Measurements from ENCODE around the gene TBX2. TPM values are rescaled to one million over a fixed set of nuclear protein-coding genes. Genes with fewer than 3 reads are reported as not detected.

Gene TBX2
- total and polyA plus RNA-seq, 2 of the 13 experiments (the other 11 are each of a cell fraction or from before 2014, with no cell fraction given), result 2.8 to 15.3 TPM

DNA sequence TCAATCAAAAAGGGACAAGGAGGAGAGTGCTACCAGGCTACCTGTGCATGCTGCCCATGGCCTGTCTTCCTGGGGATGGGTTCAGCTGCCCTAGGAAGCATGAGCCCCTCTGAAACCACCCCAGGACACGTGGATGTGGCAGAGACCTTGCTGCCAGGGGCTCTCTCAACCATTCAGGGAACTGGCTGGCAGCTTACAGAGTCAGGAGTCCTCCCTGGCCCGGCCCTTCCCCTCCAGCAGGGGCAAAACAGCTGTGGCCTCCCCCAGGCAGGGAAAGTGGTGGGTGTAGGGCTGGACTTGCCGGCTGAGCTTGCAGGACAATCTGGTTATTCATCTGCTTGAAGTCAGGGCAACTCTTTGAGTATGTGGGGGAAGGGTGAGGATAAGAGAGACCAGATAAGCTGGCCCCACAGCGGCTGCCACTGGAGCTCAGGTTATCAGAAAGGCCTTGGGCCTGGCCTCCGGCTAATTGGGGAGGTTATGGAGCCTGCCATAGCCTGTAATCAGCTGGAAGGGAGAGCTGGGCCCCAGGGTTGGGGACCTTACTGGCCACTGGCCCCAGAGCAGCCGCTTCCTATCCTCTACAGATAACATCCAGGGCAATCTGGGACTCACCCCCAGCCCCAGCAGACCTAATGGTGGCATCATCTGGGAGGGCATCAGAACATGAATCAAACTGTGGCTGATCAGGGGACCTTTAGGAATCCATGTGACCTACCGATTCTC lies 5.6 kb upstream of the TBX2 start (continued):
- peak; percentile 39; the same call in 1 of the 2 replicates for TF ChIP-seq ZNF777 (CRISPR knock-in tag; IDR thresholded peaks at IDR 0.05)
- TF ChIP-seq, protein P1, sequence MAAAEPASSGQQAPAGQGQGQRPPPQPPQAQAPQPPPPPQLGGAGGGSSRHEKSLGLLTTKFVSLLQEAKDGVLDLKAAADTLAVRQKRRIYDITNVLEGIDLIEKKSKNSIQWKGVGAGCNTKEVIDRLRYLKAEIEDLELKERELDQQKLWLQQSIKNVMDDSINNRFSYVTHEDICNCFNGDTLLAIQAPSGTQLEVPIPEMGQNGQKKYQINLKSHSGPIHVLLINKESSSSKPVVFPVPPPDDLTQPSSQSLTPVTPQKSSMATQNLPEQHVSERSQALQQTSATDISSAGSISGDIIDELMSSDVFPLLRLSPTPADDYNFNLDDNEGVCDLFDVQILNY (CRISPR knock-in tag; conservative IDR thresholded peaks at IDR 0.05), result 0 out of 2 replicates have a peak, but pooled peaks have one; percentile 24
- TF ChIP-seq, protein P2, sequence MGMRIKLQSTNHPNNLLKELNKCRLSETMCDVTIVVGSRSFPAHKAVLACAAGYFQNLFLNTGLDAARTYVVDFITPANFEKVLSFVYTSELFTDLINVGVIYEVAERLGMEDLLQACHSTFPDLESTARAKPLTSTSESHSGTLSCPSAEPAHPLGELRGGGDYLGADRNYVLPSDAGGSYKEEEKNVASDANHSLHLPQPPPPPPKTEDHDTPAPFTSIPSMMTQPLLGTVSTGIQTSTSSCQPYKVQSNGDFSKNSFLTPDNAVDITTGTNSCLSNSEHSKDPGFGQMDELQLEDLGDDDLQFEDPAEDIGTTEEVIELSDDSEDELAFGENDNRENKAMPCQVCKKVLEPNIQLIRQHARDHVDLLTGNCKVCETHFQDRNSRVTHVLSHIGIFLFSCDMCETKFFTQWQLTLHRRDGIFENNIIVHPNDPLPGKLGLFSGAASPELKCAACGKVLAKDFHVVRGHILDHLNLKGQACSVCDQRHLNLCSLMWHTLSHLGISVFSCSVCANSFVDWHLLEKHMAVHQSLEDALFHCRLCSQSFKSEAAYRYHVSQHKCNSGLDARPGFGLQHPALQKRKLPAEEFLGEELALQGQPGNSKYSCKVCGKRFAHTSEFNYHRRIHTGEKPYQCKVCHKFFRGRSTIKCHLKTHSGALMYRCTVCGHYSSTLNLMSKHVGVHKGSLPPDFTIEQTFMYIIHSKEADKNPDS (CRISPR knock-in tag; IDR thresholded peaks at IDR 0.05), result no peak
- TF ChIP-seq NFE2 (CRISPR knock-in tag; IDR thresholded peaks at IDR 0.05), result no peak
- TF ChIP-seq MAF1 (CRISPR knock-in tag; IDR thresholded peaks at IDR 0.05; ENCODE audit: borderline replicate concordance), result no peak
- TF ChIP-seq, protein P3, sequence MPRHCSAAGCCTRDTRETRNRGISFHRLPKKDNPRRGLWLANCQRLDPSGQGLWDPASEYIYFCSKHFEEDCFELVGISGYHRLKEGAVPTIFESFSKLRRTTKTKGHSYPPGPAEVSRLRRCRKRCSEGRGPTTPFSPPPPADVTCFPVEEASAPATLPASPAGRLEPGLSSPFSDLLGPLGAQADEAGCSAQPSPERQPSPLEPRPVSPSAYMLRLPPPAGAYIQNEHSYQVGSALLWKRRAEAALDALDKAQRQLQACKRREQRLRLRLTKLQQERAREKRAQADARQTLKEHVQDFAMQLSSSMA (CRISPR knock-in tag; IDR thresholded peaks at IDR 0.05), result peak; percentile 32; the same call in 1 of the 2 replicates
- no peak for TF ChIP-seq SYNCRIP (IDR thresholded peaks at IDR 0.05; ENCODE audit: insufficient read depth, low read depth, low read length)
- TF ChIP-seq, protein P4, sequence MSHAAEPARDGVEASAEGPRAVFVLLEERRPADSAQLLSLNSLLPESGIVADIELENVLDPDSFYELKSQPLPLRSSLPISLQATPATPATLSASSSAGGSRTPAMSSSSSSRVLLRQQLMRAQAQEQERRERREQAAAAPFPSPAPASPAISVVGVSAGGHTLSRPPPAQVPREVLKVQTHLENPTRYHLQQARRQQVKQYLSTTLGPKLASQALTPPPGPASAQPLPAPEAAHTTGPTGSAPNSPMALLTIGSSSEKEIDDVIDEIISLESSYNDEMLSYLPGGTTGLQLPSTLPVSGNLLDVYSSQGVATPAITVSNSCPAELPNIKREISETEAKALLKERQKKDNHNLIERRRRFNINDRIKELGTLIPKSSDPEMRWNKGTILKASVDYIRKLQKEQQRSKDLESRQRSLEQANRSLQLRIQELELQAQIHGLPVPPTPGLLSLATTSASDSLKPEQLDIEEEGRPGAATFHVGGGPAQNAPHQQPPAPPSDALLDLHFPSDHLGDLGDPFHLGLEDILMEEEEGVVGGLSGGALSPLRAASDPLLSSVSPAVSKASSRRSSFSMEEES (CRISPR knock-in tag; IDR thresholded peaks at IDR 0.05), result no peak
- TF ChIP-seq XBP1 (CRISPR knock-in tag; IDR thresholded peaks at IDR 0.05), result no peak
- TF ChIP-seq RFX1 (IDR thresholded peaks at IDR 0.05), result no peak
- TF ChIP-seq, protein P5, sequence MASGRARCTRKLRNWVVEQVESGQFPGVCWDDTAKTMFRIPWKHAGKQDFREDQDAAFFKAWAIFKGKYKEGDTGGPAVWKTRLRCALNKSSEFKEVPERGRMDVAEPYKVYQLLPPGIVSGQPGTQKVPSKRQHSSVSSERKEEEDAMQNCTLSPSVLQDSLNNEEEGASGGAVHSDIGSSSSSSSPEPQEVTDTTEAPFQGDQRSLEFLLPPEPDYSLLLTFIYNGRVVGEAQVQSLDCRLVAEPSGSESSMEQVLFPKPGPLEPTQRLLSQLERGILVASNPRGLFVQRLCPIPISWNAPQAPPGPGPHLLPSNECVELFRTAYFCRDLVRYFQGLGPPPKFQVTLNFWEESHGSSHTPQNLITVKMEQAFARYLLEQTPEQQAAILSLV (CRISPR knock-in tag; IDR thresholded peaks at IDR 0.05; ENCODE audit: borderline replicate concordance), result no peak; the same call in 1 of the 2 replicates
- TF ChIP-seq ZNF34 (CRISPR knock-in tag; IDR thresholded peaks at IDR 0.05; ENCODE audit: borderline replicate concordance), result 0 out of 2 replicates have a peak, but pooled peaks have one; percentile 78
- TF ChIP-seq, protein P6, sequence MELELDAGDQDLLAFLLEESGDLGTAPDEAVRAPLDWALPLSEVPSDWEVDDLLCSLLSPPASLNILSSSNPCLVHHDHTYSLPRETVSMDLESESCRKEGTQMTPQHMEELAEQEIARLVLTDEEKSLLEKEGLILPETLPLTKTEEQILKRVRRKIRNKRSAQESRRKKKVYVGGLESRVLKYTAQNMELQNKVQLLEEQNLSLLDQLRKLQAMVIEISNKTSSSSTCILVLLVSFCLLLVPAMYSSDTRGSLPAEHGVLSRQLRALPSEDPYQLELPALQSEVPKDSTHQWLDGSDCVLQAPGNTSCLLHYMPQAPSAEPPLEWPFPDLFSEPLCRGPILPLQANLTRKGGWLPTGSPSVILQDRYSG (CRISPR knock-in tag; IDR thresholded peaks at IDR 0.05), result no peak
- TF ChIP-seq, protein P7, sequence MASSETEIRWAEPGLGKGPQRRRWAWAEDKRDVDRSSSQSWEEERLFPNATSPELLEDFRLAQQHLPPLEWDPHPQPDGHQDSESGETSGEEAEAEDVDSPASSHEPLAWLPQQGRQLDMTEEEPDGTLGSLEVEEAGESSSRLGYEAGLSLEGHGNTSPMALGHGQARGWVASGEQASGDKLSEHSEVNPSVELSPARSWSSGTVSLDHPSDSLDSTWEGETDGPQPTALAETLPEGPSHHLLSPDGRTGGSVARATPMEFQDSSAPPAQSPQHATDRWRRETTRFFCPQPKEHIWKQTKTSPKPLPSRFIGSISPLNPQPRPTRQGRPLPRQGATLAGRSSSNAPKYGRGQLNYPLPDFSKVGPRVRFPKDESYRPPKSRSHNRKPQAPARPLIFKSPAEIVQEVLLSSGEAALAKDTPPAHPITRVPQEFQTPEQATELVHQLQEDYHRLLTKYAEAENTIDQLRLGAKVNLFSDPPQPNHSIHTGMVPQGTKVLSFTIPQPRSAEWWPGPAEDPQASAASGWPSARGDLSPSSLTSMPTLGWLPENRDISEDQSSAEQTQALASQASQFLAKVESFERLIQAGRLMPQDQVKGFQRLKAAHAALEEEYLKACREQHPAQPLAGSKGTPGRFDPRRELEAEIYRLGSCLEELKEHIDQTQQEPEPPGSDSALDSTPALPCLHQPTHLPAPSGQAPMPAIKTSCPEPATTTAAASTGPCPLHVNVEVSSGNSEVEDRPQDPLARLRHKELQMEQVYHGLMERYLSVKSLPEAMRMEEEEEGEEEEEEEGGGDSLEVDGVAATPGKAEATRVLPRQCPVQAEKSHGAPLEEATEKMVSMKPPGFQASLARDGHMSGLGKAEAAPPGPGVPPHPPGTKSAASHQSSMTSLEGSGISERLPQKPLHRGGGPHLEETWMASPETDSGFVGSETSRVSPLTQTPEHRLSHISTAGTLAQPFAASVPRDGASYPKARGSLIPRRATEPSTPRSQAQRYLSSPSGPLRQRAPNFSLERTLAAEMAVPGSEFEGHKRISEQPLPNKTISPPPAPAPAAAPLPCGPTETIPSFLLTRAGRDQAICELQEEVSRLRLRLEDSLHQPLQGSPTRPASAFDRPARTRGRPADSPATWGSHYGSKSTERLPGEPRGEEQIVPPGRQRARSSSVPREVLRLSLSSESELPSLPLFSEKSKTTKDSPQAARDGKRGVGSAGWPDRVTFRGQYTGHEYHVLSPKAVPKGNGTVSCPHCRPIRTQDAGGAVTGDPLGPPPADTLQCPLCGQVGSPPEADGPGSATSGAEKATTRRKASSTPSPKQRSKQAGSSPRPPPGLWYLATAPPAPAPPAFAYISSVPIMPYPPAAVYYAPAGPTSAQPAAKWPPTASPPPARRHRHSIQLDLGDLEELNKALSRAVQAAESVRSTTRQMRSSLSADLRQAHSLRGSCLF (CRISPR knock-in tag; IDR thresholded peaks at IDR 0.05; ENCODE audit: borderline replicate concordance), result no peak
- 0 out of 2 replicates have a peak, but pooled peaks have one; percentile 1 for TF ChIP-seq YEATS2 (CRISPR knock-in tag; IDR thresholded peaks at IDR 0.05; ENCODE audit: borderline replicate concordance)
